ENCODE data around the gene C21orf91.

DNA sequence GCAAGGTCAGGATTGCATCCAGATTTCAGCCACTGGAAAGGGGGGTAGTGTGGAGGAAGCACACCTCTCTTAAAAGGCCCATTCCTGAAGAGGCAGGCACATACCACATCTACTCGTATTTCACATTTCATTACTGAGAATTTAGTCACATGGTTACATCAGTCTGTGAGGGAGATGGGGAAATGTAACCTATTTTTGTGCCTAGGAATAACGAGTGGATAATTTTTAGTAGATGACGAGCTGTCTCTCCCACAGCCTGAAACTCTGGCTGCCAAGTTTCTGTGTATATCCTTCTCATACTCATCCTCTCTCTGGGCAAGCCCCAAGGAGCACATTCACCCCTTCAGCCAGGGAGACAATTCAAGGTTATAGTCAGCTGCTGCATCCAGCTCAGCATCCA is 10.3 kb upstream of the C21orf91 start:
- TF ChIP-seq, protein P1, sequence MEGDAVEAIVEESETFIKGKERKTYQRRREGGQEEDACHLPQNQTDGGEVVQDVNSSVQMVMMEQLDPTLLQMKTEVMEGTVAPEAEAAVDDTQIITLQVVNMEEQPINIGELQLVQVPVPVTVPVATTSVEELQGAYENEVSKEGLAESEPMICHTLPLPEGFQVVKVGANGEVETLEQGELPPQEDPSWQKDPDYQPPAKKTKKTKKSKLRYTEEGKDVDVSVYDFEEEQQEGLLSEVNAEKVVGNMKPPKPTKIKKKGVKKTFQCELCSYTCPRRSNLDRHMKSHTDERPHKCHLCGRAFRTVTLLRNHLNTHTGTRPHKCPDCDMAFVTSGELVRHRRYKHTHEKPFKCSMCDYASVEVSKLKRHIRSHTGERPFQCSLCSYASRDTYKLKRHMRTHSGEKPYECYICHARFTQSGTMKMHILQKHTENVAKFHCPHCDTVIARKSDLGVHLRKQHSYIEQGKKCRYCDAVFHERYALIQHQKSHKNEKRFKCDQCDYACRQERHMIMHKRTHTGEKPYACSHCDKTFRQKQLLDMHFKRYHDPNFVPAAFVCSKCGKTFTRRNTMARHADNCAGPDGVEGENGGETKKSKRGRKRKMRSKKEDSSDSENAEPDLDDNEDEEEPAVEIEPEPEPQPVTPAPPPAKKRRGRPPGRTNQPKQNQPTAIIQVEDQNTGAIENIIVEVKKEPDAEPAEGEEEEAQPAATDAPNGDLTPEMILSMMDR (IDR thresholded peaks at IDR 0.05; ENCODE audit: extremely low read depth in 1 of 2, insufficient read depth in 1 of 2, low read depth in 1 of 2, low read length in 2 of 2): no peak
- TF ChIP-seq POLR2A (IDR thresholded peaks at IDR 0.05; ENCODE audit: low read depth, low read length): no peak
